ENCODE measurements around the gene RPS2.
"Not testable (repeated sequence)": the region's sequence is repeated elsewhere in the genome, so short reads cannot be mapped to it uniquely, and the experiment has no call there.

Gene RPS2

GRCh38 chr16:1941162-1942046 lies 23.2 kb downstream of the RPS2 start:
- DNase-seq = no peak

- DNase-seq = no peak
Measured at GRCh38 chr16:1940273-1941161, 24.1 kb downstream of the RPS2 start.

- DNase-seq = not testable (repeated sequence)
Measured at GRCh38 chr16:1939833-1940232, 24.8 kb downstream of the RPS2 start.

GRCh38 chr16:1938910-1939309 lies 25.7 kb downstream of the RPS2 start:
- DNase-seq = no peak

GRCh38 chr16:1938316-1938715 lies 26.3 kb downstream of the RPS2 start:
- DNase-seq = no peak

GRCh38 chr16:1936945-1937479 lies 27.6 kb downstream of the RPS2 start:
- no peak for DNase-seq

- DNase-seq = no peak
Measured at GRCh38 chr16:1933097-1933661, 31.4 kb downstream of the RPS2 start.

- no peak for DNase-seq
Measured at GRCh38 chr16:1932050-1933028, 32.3 kb downstream of the RPS2 start.

GRCh38 chr16:1930338-1930720 lies 34.3 kb downstream of the RPS2 start:
- DNase-seq = no peak

GRCh38 chr16:1929578-1930337 lies 34.9 kb downstream of the RPS2 start:
- DNase-seq = peak; percentile 92

GRCh38 chr16:1929105-1929504 lies 35.5 kb downstream of the RPS2 start:
- DNase-seq = no peak

- no peak for DNase-seq
Measured at GRCh38 chr16:1926271-1926670, 38.4 kb downstream of the RPS2 start.

- DNase-seq = no peak
Measured at GRCh38 chr16:1924095-1924494, 40.5 kb downstream of the RPS2 start.

- no peak for DNase-seq
Measured at GRCh38 chr16:1923299-1924034, 41.2 kb downstream of the RPS2 start.

GRCh38 chr16:1922357-1922756 lies 42.3 kb downstream of the RPS2 start:
- no peak for DNase-seq

GRCh38 chr16:1920727-1921171 lies 43.9 kb downstream of the RPS2 start:
- no peak for DNase-seq

- DNase-seq = not testable (repeated sequence)
Measured at GRCh38 chr16:1920122-1920521, 44.5 kb downstream of the RPS2 start.

GRCh38 chr16:1919327-1919998 lies 45.2 kb downstream of the RPS2 start:
- DNase-seq = no peak
